Activated naive CD8-positive, alpha-beta T cell (primary cell): ENCODE measurements around the gene CCDC92.

Experiments
- H3K27ac Mint-ChIP-seq: one replicate; pipeline ENCODE4 v1.8.0; 2021; ENCODE audit warnings: mixed read lengths
- H3K27me3 Mint-ChIP-seq: one replicate; pipeline ENCODE4 v1.8.0; 2021; ENCODE audit warnings: mixed read lengths
- H3K36me3 Mint-ChIP-seq: one replicate; pipeline ENCODE4 v1.8.0; 2021; ENCODE audit warnings: mixed read lengths
- H3K4me1 Mint-ChIP-seq: one replicate; pipeline ENCODE4 v1.8.0; 2021; ENCODE audit warnings: low read depth, mixed read lengths
- H3K4me3 Mint-ChIP-seq: one replicate; pipeline ENCODE4 v1.8.0; 2021; ENCODE audit warnings: mild to moderate bottlenecking, mixed read lengths
- H3K9me3 Mint-ChIP-seq: one replicate; pipeline ENCODE4 v1.8.0; 2021; ENCODE audit warnings: low read depth, mixed read lengths

The CCDC92 gene

GRCh38 chr12:123995023-123995748, 22.6 kb upstream of the CCDC92 start:
- Mint-ChIP-seq H3K4me3 (no peak overlapping the region), H3K27ac (no peak overlapping the region)

DNA sequence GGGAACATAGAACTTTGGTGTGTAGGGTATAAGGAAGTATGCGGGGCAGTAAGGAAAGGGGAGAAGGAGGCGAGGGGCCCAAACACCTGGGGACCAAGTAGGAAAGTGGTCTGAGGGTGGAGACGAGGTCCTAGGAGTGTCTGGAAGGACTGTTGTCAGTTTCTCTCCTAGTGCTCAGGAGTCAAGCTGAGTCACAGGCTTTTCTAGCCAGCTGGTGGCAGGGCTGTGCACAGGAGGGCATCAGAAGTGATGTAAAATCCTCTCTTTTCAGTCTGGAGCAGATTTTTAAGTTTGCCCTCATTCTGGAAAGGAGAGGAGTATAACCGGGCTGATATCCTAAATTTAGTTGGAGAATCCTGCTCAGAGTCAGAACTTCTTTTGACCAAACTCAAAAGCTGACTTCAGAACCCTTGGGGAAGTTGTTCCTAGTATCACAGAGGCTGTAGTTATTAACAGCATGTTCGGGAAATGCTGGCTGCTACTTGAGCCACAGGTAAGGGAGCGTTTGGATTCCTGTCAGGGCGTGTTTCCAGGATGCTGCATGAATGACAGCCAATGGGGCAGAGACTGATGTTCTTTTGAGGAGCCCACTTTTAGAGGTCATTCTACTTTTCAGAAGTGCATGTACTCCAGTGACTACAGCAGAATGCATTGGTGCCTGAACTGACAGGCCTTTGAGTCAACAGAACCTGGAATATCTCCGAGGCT, 19.6 kb upstream of the CCDC92 start:
- H3K9me3 Mint-ChIP-seq, result no peaks in the 10 kb centered on the region
- H3K4me1 Mint-ChIP-seq, result peaks cover 44% of the 10 kb centered on the region
- no peak overlapping the region for H3K4me3 Mint-ChIP-seq
- H3K36me3 Mint-ChIP-seq, result peaks cover 21% of the 10 kb centered on the region
- H3K27ac Mint-ChIP-seq, result no peak overlapping the region
- no peaks in the 10 kb centered on the region for H3K27me3 Mint-ChIP-seq

More at GRCh38 chr12:123995023-123995748, 22.6 kb upstream of the CCDC92 start:
- Mint-ChIP-seq H3K4me1 (peaks cover 42% of the 10 kb centered on the region), H3K27me3 (no peaks in the 10 kb centered on the region), H3K9me3 (no peaks in the 10 kb centered on the region), H3K36me3 (peaks cover 15% of the 10 kb centered on the region)

DNA sequence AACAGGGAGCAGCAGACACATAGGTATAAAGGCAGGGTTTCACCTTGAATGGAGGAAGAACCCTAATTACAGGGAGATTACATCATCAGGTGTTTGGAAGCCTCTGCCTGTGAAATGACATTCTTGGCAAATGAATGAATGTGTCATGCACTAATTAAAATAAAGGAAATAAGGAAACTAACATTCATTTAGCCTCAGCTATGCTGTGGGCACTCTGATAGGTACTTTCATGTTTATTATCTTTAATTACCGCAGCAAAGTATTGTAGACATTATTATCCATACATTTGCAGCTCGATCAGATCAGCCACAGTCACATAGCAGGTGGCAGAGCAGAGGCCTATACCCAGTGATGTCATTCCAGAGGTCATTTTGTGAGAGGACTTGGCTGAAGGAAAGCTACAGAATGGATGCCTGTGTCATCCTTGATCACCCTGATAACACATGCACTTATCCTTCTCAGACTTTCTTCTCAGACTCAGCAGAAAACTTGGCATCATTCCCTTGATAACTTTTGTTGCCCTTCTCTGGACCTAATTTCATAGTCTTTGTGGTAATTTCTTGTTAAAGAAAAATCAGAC, 18.8 kb upstream of the CCDC92 start:
- peaks cover 21% of the 10 kb centered on the region for H3K36me3 Mint-ChIP-seq
- H3K9me3 Mint-ChIP-seq, result no peaks in the 10 kb centered on the region
- H3K4me1 Mint-ChIP-seq, result peaks cover 42% of the 10 kb centered on the region
- H3K4me3 Mint-ChIP-seq, result no peak overlapping the region
- no peaks in the 10 kb centered on the region for H3K27me3 Mint-ChIP-seq
- no peak overlapping the region for H3K27ac Mint-ChIP-seq

GRCh38 chr12:123990511-123990910, 17.9 kb upstream of the CCDC92 start:
- H3K4me3 Mint-ChIP-seq, result no peak overlapping the region
- H3K27ac Mint-ChIP-seq, result no peak overlapping the region
- peaks cover 21% of the 10 kb centered on the region for H3K36me3 Mint-ChIP-seq
- no peaks in the 10 kb centered on the region for H3K9me3 Mint-ChIP-seq
- peaks cover 33% of the 10 kb centered on the region for H3K4me1 Mint-ChIP-seq
- H3K27me3 Mint-ChIP-seq, result no peaks in the 10 kb centered on the region

DNA sequence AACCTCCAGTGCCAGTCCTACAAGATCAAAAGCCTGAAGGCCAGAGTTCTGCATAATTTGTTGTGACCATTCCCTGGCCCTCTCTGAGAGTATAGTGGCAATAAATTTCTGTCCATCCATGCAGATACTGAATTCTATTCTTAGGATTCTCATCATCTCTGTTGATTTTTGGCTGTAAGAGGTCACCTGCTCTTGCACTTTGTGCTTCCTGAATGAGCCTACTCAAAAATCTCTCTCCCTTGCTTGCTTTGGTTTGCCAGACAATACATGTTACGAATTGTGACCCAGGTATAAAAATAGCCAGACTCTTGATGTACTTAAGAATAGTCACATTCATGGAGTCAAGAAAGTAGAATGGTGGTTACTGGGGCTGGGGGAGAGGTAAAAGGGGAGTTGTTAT, 17.1 kb upstream of the CCDC92 start:
- Mint-ChIP-seq H3K4me3 (no peak overlapping the region), H3K4me1 (peaks cover 30% of the 10 kb centered on the region), H3K9me3 (no peaks in the 10 kb centered on the region), H3K36me3 (peaks cover 18% of the 10 kb centered on the region), H3K27me3 (no peaks in the 10 kb centered on the region), H3K27ac (no peak overlapping the region)

DNA sequence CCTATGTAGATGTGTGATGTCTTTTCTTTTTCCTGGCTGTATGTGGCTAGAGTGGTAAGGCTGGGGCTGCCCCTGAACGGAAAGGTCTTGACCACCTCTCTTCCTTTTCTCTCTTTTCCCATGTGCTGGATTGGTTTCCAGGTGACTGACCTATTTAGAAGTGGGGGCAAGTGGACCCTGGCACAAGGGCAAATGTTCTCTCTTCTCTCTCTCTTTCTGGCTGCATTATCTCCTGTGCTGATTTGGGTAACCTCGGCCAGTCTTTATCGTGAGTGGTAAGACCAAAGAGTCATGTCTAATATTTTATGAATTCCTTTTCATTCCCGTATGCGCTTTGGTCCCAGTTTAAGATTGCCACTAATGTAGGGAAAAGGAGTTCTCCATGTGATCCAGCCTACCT, 16.5 kb upstream of the CCDC92 start:
- no peak overlapping the region for H3K4me3 Mint-ChIP-seq
- no peak overlapping the region for H3K27ac Mint-ChIP-seq
- H3K36me3 Mint-ChIP-seq, result peaks cover 15% of the 10 kb centered on the region
- peaks cover 29% of the 10 kb centered on the region for H3K4me1 Mint-ChIP-seq
- no peaks in the 10 kb centered on the region for H3K27me3 Mint-ChIP-seq
- H3K9me3 Mint-ChIP-seq, result no peaks in the 10 kb centered on the region

DNA sequence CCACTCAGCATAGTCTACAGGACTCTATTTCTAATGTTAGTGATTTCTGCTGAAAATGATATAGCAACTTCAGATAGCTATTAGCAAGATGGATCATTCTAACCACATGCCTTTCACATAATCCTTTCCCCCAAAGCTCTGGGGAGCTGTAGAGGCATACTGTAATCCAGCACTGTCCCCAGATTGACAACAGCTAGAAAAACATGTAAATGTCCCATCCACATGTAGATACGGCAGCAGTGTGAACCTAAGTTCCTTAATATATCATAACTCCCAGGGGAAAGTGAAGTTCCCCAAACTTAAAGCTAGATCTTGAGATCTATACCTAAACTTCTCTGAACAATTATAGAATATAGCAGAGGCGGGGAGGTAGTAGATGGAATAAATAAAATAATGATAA, 14.4 kb upstream of the CCDC92 start:
- Mint-ChIP-seq H3K9me3 (no peaks in the 10 kb centered on the region), H3K27me3 (no peaks in the 10 kb centered on the region), H3K4me3 (no peak overlapping the region), H3K36me3 (peaks cover 18% of the 10 kb centered on the region), H3K27ac (no peak overlapping the region), H3K4me1 (peaks cover 29% of the 10 kb centered on the region)

DNA sequence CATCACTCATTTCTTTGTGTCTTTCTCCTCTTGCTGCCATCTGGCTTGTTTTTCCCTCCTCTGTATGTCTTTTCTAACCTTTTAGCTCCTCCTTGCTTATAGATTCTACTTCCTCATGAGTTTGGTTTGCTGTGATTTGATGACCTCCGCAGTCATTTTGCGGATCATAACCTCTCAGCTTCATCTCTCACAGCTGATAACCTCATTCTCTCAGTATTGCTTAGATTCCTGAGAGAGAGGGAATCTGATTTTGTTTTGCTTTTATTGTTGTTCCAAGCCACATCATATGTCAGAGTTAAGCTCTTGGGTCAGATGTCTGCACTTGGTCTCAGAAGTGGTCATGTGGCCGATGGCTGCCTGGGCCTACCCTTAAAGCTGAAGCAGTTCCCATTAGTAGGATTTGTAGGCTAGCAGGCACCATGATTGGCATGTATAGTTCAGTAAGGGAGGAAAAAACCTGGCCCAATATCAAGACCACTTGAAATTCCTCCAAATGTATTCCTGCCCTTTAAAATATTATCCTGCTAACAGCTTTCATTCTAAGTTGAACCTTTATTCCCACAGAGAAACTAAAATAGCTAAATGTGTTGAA, 13.8 kb upstream of the CCDC92 start:
- peaks cover 20% of the 10 kb centered on the region for H3K36me3 Mint-ChIP-seq
- H3K4me3 Mint-ChIP-seq, result no peak overlapping the region
- no peak overlapping the region for H3K27ac Mint-ChIP-seq
- H3K9me3 Mint-ChIP-seq, result no peaks in the 10 kb centered on the region
- H3K4me1 Mint-ChIP-seq, result peaks cover 32% of the 10 kb centered on the region
- H3K27me3 Mint-ChIP-seq, result no peaks in the 10 kb centered on the region

GRCh38 chr12:123984903-123985302, 12.3 kb upstream of the CCDC92 start:
- no peaks in the 10 kb centered on the region for H3K9me3 Mint-ChIP-seq
- H3K4me3 Mint-ChIP-seq, result no peak overlapping the region
- H3K27me3 Mint-ChIP-seq, result no peaks in the 10 kb centered on the region
- peak overlapping the region; percentile 11 for H3K27ac Mint-ChIP-seq
- peaks cover 17% of the 10 kb centered on the region for H3K36me3 Mint-ChIP-seq
- peaks cover 24% of the 10 kb centered on the region for H3K4me1 Mint-ChIP-seq

- no peak overlapping the region for H3K27ac Mint-ChIP-seq
- peaks cover 21% of the 10 kb centered on the region for H3K4me1 Mint-ChIP-seq
- no peak overlapping the region for H3K4me3 Mint-ChIP-seq
- peaks cover 13% of the 10 kb centered on the region for H3K36me3 Mint-ChIP-seq
- no peaks in the 10 kb centered on the region for H3K9me3 Mint-ChIP-seq
- H3K27me3 Mint-ChIP-seq, result no peaks in the 10 kb centered on the region
Measured at GRCh38 chr12:123983822-123984485, 11.3 kb upstream of the CCDC92 start.

DNA sequence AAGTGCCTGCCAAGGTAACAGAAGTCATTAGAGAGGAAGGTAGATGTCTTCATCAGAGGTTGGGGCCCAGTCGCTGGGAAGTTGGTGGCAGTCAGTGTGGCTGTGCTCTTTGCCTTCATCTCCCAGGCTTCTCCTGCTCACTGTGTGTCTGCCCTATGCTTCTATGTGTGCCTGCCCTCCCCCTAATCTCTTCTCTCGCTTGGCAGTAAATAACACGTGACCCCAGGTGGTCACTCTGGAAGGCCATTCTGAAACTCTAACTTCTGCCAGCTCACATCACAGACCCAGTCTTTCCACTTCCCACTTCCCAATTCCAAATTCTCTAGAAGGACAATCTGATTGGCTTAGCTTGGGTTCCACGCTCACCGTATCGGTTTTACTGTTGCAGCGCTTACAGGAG, 9.6 kb upstream of the CCDC92 start:
- H3K27ac Mint-ChIP-seq, result no peak overlapping the region
- H3K4me3 Mint-ChIP-seq, result no peak overlapping the region
- no peaks in the 10 kb centered on the region for H3K27me3 Mint-ChIP-seq
- peaks cover 21% of the 10 kb centered on the region for H3K4me1 Mint-ChIP-seq
- H3K9me3 Mint-ChIP-seq, result no peaks in the 10 kb centered on the region
- peaks cover 5% of the 10 kb centered on the region for H3K36me3 Mint-ChIP-seq

- Mint-ChIP-seq H3K27me3 (no peaks in the 10 kb centered on the region), H3K27ac (no peak overlapping the region), H3K4me1 (peaks cover 27% of the 10 kb centered on the region), H3K4me3 (no peak overlapping the region), H3K9me3 (no peaks in the 10 kb centered on the region), H3K36me3 (peaks cover 8% of the 10 kb centered on the region)
Measured at GRCh38 chr12:123979566-123979965, 6.9 kb upstream of the CCDC92 start.

- no peaks in the 10 kb centered on the region for H3K27me3 Mint-ChIP-seq
- H3K4me1 Mint-ChIP-seq, result peaks cover 28% of the 10 kb centered on the region
- no peak overlapping the region for H3K4me3 Mint-ChIP-seq
- no peak overlapping the region for H3K27ac Mint-ChIP-seq
- peaks cover 3% of the 10 kb centered on the region for H3K36me3 Mint-ChIP-seq
- no peaks in the 10 kb centered on the region for H3K9me3 Mint-ChIP-seq
Measured at GRCh38 chr12:123976227-123976826, 3.7 kb upstream of the CCDC92 start.

GRCh38 chr12:123973552-123974341, 1.1 kb upstream of the CCDC92 start:
- Mint-ChIP-seq H3K4me1 (peaks cover 35% of the 10 kb centered on the region), H3K27me3 (no peaks in the 10 kb centered on the region), H3K4me3 (peak overlapping the region; percentile 98), H3K9me3 (no peaks in the 10 kb centered on the region), H3K36me3 (peaks cover 3% of the 10 kb centered on the region), H3K27ac (peak overlapping the region; percentile 94)
